ENCODE measurements around the gene TLR9.
"Not testable (repeated sequence)": the region's sequence is repeated elsewhere in the genome, so short reads cannot be mapped to it uniquely, and the experiment has no call there.

The TLR9 gene

GRCh38 chr3:52225452-52226228 is at the start of gene TLR9:
Gene TLR9, minus strand, starts transcription at chr3:52225645. Its CDS starts 116 bp downstream, at chr3:52225529.
- in situ Hi-C loops (cut with MboI; ENCODE audit: low sequenced_read_pairs) = loop anchor here (25.0 kb wide), 1 partner anchor 112 kb away; no protein-coding TSS in a partner anchor

- in situ Hi-C loops (cut with MboI; ENCODE audit: low sequenced_read_pairs) = not testable (repeated sequence)
These were observed 49.3 kb upstream of the TLR9 start for GRCh38 chr3:52274781-52275180.

- in situ Hi-C loops (cut with MboI; ENCODE audit: low sequenced_read_pairs) = no loop called here
These were observed 47.4 kb upstream of the TLR9 start for GRCh38 chr3:52272831-52273230.

- in situ Hi-C loops (cut with MboI; ENCODE audit: low sequenced_read_pairs) = not testable (repeated sequence)
These were observed 46.7 kb upstream of the TLR9 start for GRCh38 chr3:52272172-52272571.

GRCh38 chr3:52270252-52270754 is 44.9 kb upstream of the TLR9 start:
- in situ Hi-C loops (cut with MboI; ENCODE audit: low sequenced_read_pairs) = no loop called here

- in situ Hi-C loops (cut with MboI; ENCODE audit: low sequenced_read_pairs) = no loop called here
These were observed 44.3 kb upstream of the TLR9 start for GRCh38 chr3:52269776-52270175.

GRCh38 chr3:52268036-52268435 is 42.6 kb upstream of the TLR9 start:
- in situ Hi-C loops (cut with MboI; ENCODE audit: low sequenced_read_pairs) = no loop called here

GRCh38 chr3:52265387-52265786 is 39.9 kb upstream of the TLR9 start:
- in situ Hi-C loops (cut with MboI; ENCODE audit: low sequenced_read_pairs) = no loop called here

GRCh38 chr3:52262447-52262846 is 37.0 kb upstream of the TLR9 start:
- in situ Hi-C loops (cut with MboI; ENCODE audit: low sequenced_read_pairs) = no loop called here

GRCh38 chr3:52259448-52259847 is 34.0 kb upstream of the TLR9 start:
- in situ Hi-C loops (cut with MboI; ENCODE audit: low sequenced_read_pairs) = no loop called here

- in situ Hi-C loops (cut with MboI; ENCODE audit: low sequenced_read_pairs) = no loop called here
These were observed 33.6 kb upstream of the TLR9 start for GRCh38 chr3:52259035-52259434.

- in situ Hi-C loops (cut with MboI; ENCODE audit: low sequenced_read_pairs) = no loop called here
These were observed 32.5 kb upstream of the TLR9 start for GRCh38 chr3:52257911-52258310.

- in situ Hi-C loops (cut with MboI; ENCODE audit: low sequenced_read_pairs) = no loop called here
These were observed 31.2 kb upstream of the TLR9 start for GRCh38 chr3:52256622-52257021.

GRCh38 chr3:52256159-52256558 is 30.7 kb upstream of the TLR9 start:
- in situ Hi-C loops (cut with MboI; ENCODE audit: low sequenced_read_pairs) = no loop called here

GRCh38 chr3:52254608-52255007 is 29.2 kb upstream of the TLR9 start:
- in situ Hi-C loops (cut with MboI; ENCODE audit: low sequenced_read_pairs) = no loop called here

GRCh38 chr3:52253314-52254304 is 28.2 kb upstream of the TLR9 start:
- in situ Hi-C loops (cut with MboI; ENCODE audit: low sequenced_read_pairs) = no loop called here

GRCh38 chr3:52250122-52250521 is 24.7 kb upstream of the TLR9 start:
- in situ Hi-C loops (cut with MboI; ENCODE audit: low sequenced_read_pairs) = no loop called here

GRCh38 chr3:52249683-52250082 is 24.2 kb upstream of the TLR9 start:
- in situ Hi-C loops (cut with MboI; ENCODE audit: low sequenced_read_pairs) = loop anchor here (25.0 kb wide), 1 partner anchor 88 kb away; no protein-coding TSS in a partner anchor

GRCh38 chr3:52248816-52249547 is 23.5 kb upstream of the TLR9 start:
- in situ Hi-C loops (cut with MboI; ENCODE audit: low sequenced_read_pairs) = loop anchor here (25.0 kb wide), 1 partner anchor 88 kb away; no protein-coding TSS in a partner anchor

GRCh38 chr3:52248165-52248541 is 22.7 kb upstream of the TLR9 start:
- in situ Hi-C loops (cut with MboI; ENCODE audit: low sequenced_read_pairs) = loop anchor here (25.0 kb wide), 1 partner anchor 89 kb away; no protein-coding TSS in a partner anchor

Data from HL-60/S4 treated with retinoic acid at 250 ng/mL for 4 days and 3 days (cell line).